IMR-90 (cell line): Measurements from ENCODE around the gene SFTPD.

Experiments
- CTCF ChIP-seq: conservative IDR thresholded peaks from 2 replicates; pipeline ENCODE4 v1.5.1; 2012; ENCODE audit warnings: mild to moderate bottlenecking, low read depth, low read length, improper control_type of control experiment
- ELK1 ChIP-seq: fragments of 150-350 bp; IDR thresholded peaks from 2 replicates; pipeline ENCODE4 v1.6.1; 2016; ENCODE audit warnings: low read depth, mild to moderate bottlenecking, low read length, moderate library complexity, borderline replicate concordance
- NFE2L2 ChIP-seq: fragments of 150-350 bp; IDR thresholded peaks from 2 replicates; pipeline ENCODE4 v1.6.1; 2016; ENCODE audit warnings: low read depth, mild to moderate bottlenecking, low read length
- POLR2A ChIP-seq: IDR thresholded peaks from 2 replicates; pipeline ENCODE4 v1.6.1; 2012; ENCODE audit warnings: mild to moderate bottlenecking, low read depth, low read length
- USF2 ChIP-seq: fragments of 150-350 bp; IDR thresholded peaks from 2 replicates; pipeline ENCODE4 v1.6.1; 2017; ENCODE audit warnings: mild to moderate bottlenecking, antibody characterized with exemption, low read length, low read depth

GRCh38 chr10:79946271-79947082 is 2.4 kb downstream of the SFTPD start:
- no peak for TF ChIP-seq CTCF
- no peak for TF ChIP-seq POLR2A
- TF ChIP-seq NFE2L2 = no peak
- no peak for TF ChIP-seq ELK1
- TF ChIP-seq USF2 = no peak
